Measurements from ENCODE around the gene ALKBH7.

DNA sequence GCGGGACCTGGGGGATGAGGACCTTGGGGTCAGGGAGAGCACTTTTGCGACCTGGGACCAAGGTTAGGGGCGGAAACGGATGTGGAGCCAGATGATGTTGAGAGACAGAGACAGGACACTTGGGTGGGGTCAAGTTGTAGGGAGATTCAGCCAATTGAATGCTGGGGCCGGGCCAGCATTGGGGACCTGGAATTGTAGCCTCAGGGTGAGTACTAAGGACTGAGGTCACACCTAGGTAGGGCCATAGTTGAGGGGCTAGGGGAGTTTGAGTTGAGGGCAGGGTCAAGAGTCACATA, 1.2 kb downstream of the ALKBH7 start:
- TF ChIP-seq CTCF (conservative IDR thresholded peaks at IDR 0.05; ENCODE audit: low read length) (no peak), EZH2phosphoT487 (IDR thresholded peaks at IDR 0.05; ENCODE audit: borderline replicate concordance, low read depth, low read length) (no peak)
